HG02763 (cell line): ENCODE data around the gene ARHGAP19.
"Not testable (repeated sequence)": the region's sequence is repeated elsewhere in the genome, so short reads cannot be mapped to it uniquely, and the experiment has no call there.

Experiments
- ATAC-seq: cut with Tn5 transposase; IDR thresholded peaks from one replicate; pipeline ENCODE4 v1.9.1; 2021; ENCODE audit warnings: mild to moderate bottlenecking, moderate library complexity; ENCODE audit not compliant: unreplicated experiment

ARHGAP19 gene

GRCh38 chr10:97290076-97290475, 2.4 kb downstream of the ARHGAP19 start:
- not testable (repeated sequence) for ATAC-seq

GRCh38 chr10:97280783-97281182, 11.7 kb downstream of the ARHGAP19 start:
- ATAC-seq: no peak

- no peak for ATAC-seq
Observed at GRCh38 chr10:97279121-97279815, 13.2 kb downstream of the ARHGAP19 start.

GRCh38 chr10:97278491-97278989, 13.9 kb downstream of the ARHGAP19 start:
- ATAC-seq: no peak

GRCh38 chr10:97277551-97277950, 14.9 kb downstream of the ARHGAP19 start:
- ATAC-seq: no peak

GRCh38 chr10:97274828-97275227, 17.6 kb downstream of the ARHGAP19 start:
- ATAC-seq: no peak

GRCh38 chr10:97273700-97274099, 18.7 kb downstream of the ARHGAP19 start:
- ATAC-seq: no peak

- no peak for ATAC-seq
Observed at GRCh38 chr10:97270523-97271154, 21.8 kb downstream of the ARHGAP19 start.

GRCh38 chr10:97267671-97268070, 24.8 kb downstream of the ARHGAP19 start:
- no peak for ATAC-seq

GRCh38 chr10:97265095-97265494, 27.3 kb downstream of the ARHGAP19 start:
- not testable (repeated sequence) for ATAC-seq

- ATAC-seq: no peak
Observed at GRCh38 chr10:97263971-97264370, 28.5 kb downstream of the ARHGAP19 start.

- ATAC-seq: no peak
Observed at GRCh38 chr10:97261656-97262055, 30.8 kb downstream of the ARHGAP19 start.

GRCh38 chr10:97261183-97261582, 31.3 kb downstream of the ARHGAP19 start:
- ATAC-seq: no peak

GRCh38 chr10:97259119-97259518, 33.3 kb downstream of the ARHGAP19 start:
- no peak for ATAC-seq

GRCh38 chr10:97256356-97256755, 36.1 kb downstream of the ARHGAP19 start:
- ATAC-seq: no peak

GRCh38 chr10:97255512-97256293, 36.7 kb downstream of the ARHGAP19 start:
- ATAC-seq: no peak

GRCh38 chr10:97254694-97255093, 37.7 kb downstream of the ARHGAP19 start:
- no peak for ATAC-seq

GRCh38 chr10:97250952-97251351, 41.5 kb downstream of the ARHGAP19 start:
- no peak for ATAC-seq

GRCh38 chr10:97243836-97244235, 48.6 kb downstream of the ARHGAP19 start:
- no peak for ATAC-seq

GRCh38 chr10:97238855-97239254, 53.6 kb downstream of the ARHGAP19 start:
- ATAC-seq: no peak

- ATAC-seq: no peak
Observed at GRCh38 chr10:97235353-97235752, 57.1 kb downstream of the ARHGAP19 start.

- no peak for ATAC-seq
Observed at GRCh38 chr10:97234400-97234799, 58.0 kb downstream of the ARHGAP19 start.
